K562 (cell line): ENCODE measurements around the gene FYTTD1. TPM values are rescaled to one million over a fixed set of nuclear protein-coding genes. Genes with fewer than 3 reads are reported as not detected.

Experiments
- ATAC-seq: fragments of 200-7000 bp; cut with Tn5 transposase; 3 replicates; pipeline ENCODE4 v1.9.1; 2020; ENCODE audit warnings: moderate library complexity
- BruUV-seq: library from RNA; stranded (reverse); fragments of 400-500 nt; replicated peaks from 2 replicates; lab custom pipeline; 2021; lab: Mats Ljungman, UMichigan
- CTCF ChIA-PET: fragments of 300-600 bp; formaldehyde crosslinking; extraction: SDS; loops from one replicate; lab custom pipeline; 2021; ENCODE audit warnings: low intra/inter-chr PET ratio; lab: Yijun Ruan, JAX
- POLR2A ChIA-PET: fragments of 300-600, 350-650 bp; sonication (Branson Sonifier 250); formaldehyde crosslinking; extraction: SDS; loops from one replicate; lab custom pipeline; 2021; ENCODE audit warnings: antibody characterized with exemption, inconsistent platforms; lab: Yijun Ruan, JAX
- DNase-seq, 4 experiments: peaks; one replicate each; pipeline versions ENCODE4 v3.0.0 to v3.0.0-alpha.2; 2011 to 2018; ENCODE audit warnings: low spot score in 3 of 4, mixed read lengths in 3 of 4; ENCODE audit errors: extremely low read depth in 1 of 4
- FAIRE-seq: peaks from 2 replicates; lab custom pipeline; 2011; peaks lifted over from hg19 to GRCh38; lab: Jason Lieb, UNC
- H2AFZ ChIP-seq: 2 replicates; pipeline ENCODE4 v1.6.0; 2011; ENCODE audit warnings: low read depth, low read length, control low read depth, inconsistent platforms
- H3K27ac ChIP-seq: fragments of 200-600 bp; 3 replicates; pipeline ENCODE4 v1.8.0; 2011; ENCODE audit warnings: low read depth, mild to moderate bottlenecking, control low read depth, inconsistent platforms, low read length, moderate library complexity, mixed read lengths; ENCODE audit errors: extremely low read depth
- H3K27me3 ChIP-seq, 2 experiments: fragments of 300-600 bp in 1 of 2; 2 replicates in 1 of 2; 3 replicates in 1 of 2; pipeline versions ENCODE4 v1.6.0 to v1.8.0; 2011; ENCODE audit warnings: inconsistent platforms in 2 of 2, low read length in 2 of 2, mild to moderate bottlenecking in 1 of 2, mixed read lengths in 1 of 2, moderate library complexity in 1 of 2; ENCODE audit not compliant: control insufficient read depth in 2 of 2, insufficient read depth in 2 of 2
- H3K36me3 ChIP-seq: fragments of 300-600 bp; 3 replicates; pipeline ENCODE4 v1.8.0; 2011; ENCODE audit warnings: mild to moderate bottlenecking, low read length, inconsistent platforms; ENCODE audit not compliant: control insufficient read depth, insufficient read depth
- H3K4me1 ChIP-seq, 2 experiments: fragments of 200-600 bp in 1 of 2; replicated peaks in 1 of 2; 2 replicates in 1 of 2; 3 replicates in 1 of 2; pipeline versions ENCODE4 v1.5.1 to v1.8.0; 2011; ENCODE audit warnings: inconsistent platforms in 2 of 2, low read length in 2 of 2, mild to moderate bottlenecking in 1 of 2, mixed read lengths in 1 of 2, moderate library complexity in 1 of 2; ENCODE audit not compliant: control insufficient read depth in 2 of 2, insufficient read depth in 2 of 2
- H3K4me2 ChIP-seq: 2 replicates; pipeline ENCODE4 v1.6.1; 2011; ENCODE audit warnings: low read length, control low read depth, inconsistent platforms, mixed read lengths; ENCODE audit not compliant: insufficient read depth
- H3K4me3 ChIP-seq: fragments of 200-600 bp; sonication (generic), shearing (Covaris generic); 2 replicates; pipeline ENCODE4 v1.5.1; 2016; ENCODE audit warnings: control low read depth, inconsistent platforms
- H3K79me2 ChIP-seq: fragments of 200-600 bp; 3 replicates; pipeline ENCODE4 v1.8.0; 2011; ENCODE audit warnings: low read length, inconsistent platforms; ENCODE audit not compliant: control insufficient read depth, insufficient read depth
- H3K9ac ChIP-seq, 2 experiments: 2 replicates each; pipeline versions ENCODE4 v1.6.0 to v1.6.1; 2011; ENCODE audit warnings: low read depth in 2 of 2, low read length in 2 of 2, control low read depth in 1 of 2, inconsistent platforms in 1 of 2, mild to moderate bottlenecking in 1 of 2, mixed read lengths in 1 of 2; ENCODE audit not compliant: insufficient read depth in 1 of 2
- H3K9me1 ChIP-seq: one replicate; pipeline ENCODE4 v1.6.0; 2011; ENCODE audit warnings: inconsistent platforms, mild to moderate bottlenecking, low read length, moderate library complexity; ENCODE audit not compliant: control insufficient read depth, insufficient read depth
- H3K9me3 ChIP-seq: replicated peaks from 2 replicates; pipeline ENCODE4 v1.5.1; 2011; ENCODE audit warnings: low read depth, low read length, inconsistent platforms; ENCODE audit not compliant: control insufficient read depth, insufficient read depth
- H4K20me1 ChIP-seq: replicated peaks from 2 replicates; pipeline ENCODE4 v1.6.1; 2011; ENCODE audit warnings: low read length, inconsistent platforms, mixed read lengths; ENCODE audit not compliant: control insufficient read depth, insufficient read depth
- MEIS2 ChIP-seq: fragments of 450-650 bp; IDR thresholded peaks from 2 replicates; pipeline ENCODE4 v1.6.1; 2014; ENCODE audit warnings: mild to moderate bottlenecking; ENCODE audit not compliant: partially characterized antibody
- MLLT1 ChIP-seq, 2 experiments: fragments of 450-650 bp; IDR thresholded peaks; 2 replicates each; pipeline ENCODE4 v1.6.1; 2016
- NR4A1 ChIP-seq, 2 experiments: fragments of 250-450 bp in 1 of 2; fragments of 450-650 bp in 1 of 2; sonication (Bioruptor Pico) in 1 of 2; IDR thresholded peaks; 2 replicates each; pipeline versions ENCODE4 v1.4.0 to v1.6.1; 2016 to 2020; ENCODE audit warnings: mild to moderate bottlenecking in 2 of 2, missing compliant biosample characterization in 1 of 2, missing genetic modification characterization in 1 of 2, moderate library complexity in 1 of 2
- PBX2 ChIP-seq, 2 experiments: IDR thresholded peaks in 1 of 2; conservative IDR thresholded peaks in 1 of 2; 2 replicates each; pipeline ENCODE4 v1.6.1; 2016; ENCODE audit warnings: low read depth in 2 of 2, mild to moderate bottlenecking in 1 of 2, missing compliant biosample characterization in 1 of 2, missing genetic modification characterization in 1 of 2, moderate library complexity in 1 of 2
- REST ChIP-seq, 2 experiments: fragments of 450-650 bp; formaldehyde crosslinking in 1 of 2; IDR thresholded peaks; 2 replicates each; pipeline versions ENCODE4 v1.4.0 to v1.6.1; 2014 to 2020; ENCODE audit warnings: mild to moderate bottlenecking in 2 of 2, borderline replicate concordance in 1 of 2, low read depth in 1 of 2
- THRAP3 ChIP-seq: fragments of 450-650 bp; IDR thresholded peaks from 2 replicates; pipeline ENCODE4 v1.6.1; 2016; ENCODE audit warnings: mild to moderate bottlenecking, inconsistent platforms, borderline replicate concordance
- XRCC5 ChIP-seq: fragments of 200-400 bp; formaldehyde crosslinking; IDR thresholded peaks from 2 replicates; pipeline ENCODE4 v1.6.1; 2017; ENCODE audit warnings: low read depth, mild to moderate bottlenecking, low read length
- ZNF551 ChIP-seq: fragments of 250-450 bp; sonication (Bioruptor Pico); IDR thresholded peaks from 2 replicates; pipeline ENCODE4 v1.5.0; 2021; ENCODE audit warnings: mild to moderate bottlenecking, moderate library complexity
- WGBS: fragments of 100-300 bp; shearing (Covaris generic); methylation state at CpG from one replicate; pipeline ENCODE4 v1.1.6; 2016; ENCODE audit warnings: low coverage, mixed read lengths; ENCODE audit not compliant: insufficient coverage; ENCODE audit errors: missing lambda C conversion rate; 5-methylcytosine and 5-hydroxymethylcytosine counted together
- in situ Hi-C: fragments of 300-500 bp; cut with MboI; formaldehyde crosslinking; loops from 4 replicates; pipeline ENCODE4 v1.15.0; 2018; ENCODE audit warnings: inconsistent platforms, mixed read lengths
- intact Hi-C: fragments of 100-400 bp; cut with micrococcal nuclease; formaldehyde crosslinking; loops from 2 replicates; pipeline ENCODE4 v1.14.2; 2022
- polyA plus RNA-seq, 8 experiments: library from polyadenylated mRNA; depleted of rRNA in 4 of 8; stranded (reverse) in 5 of 8; unstranded in 3 of 8; fragments of >200 nt; fragmentation: Nextera tagmentation in 2 of 8; fragmentation: Illumina TruSeq in 1 of 8; extraction: Ambion mirVana in 2 of 8; extraction: Trizol in 1 of 8; gene quantifications; 2 replicates each; pipeline versions ENCODE4 v1.2.1 to v1.2.3, GENCODE V29; 2011 to 2014; ENCODE audit warnings: inconsistent platforms in 1 of 8, missing spikeins in 1 of 8
- total RNA-seq, 7 experiments: library from RNA; depleted of rRNA in 6 of 7; stranded (reverse); fragments of >200 nt in 6 of 7; fragmentation: Illumina TruSeq in 2 of 7; extraction: Trizol in 2 of 7; gene quantifications; 2 replicates each; pipeline versions ENCODE4 v1.2.1 to v1.2.3, GENCODE V29; 2011 to 2021; ENCODE audit warnings: low replicate concordance in 1 of 7

FYTTD1 gene
- total and polyA plus RNA-seq, 9 of the 15 experiments (the other 6 are each of a cell fraction or from before 2014, with no cell fraction given) = 35.7 to 106 (median 76.3) TPM

- in situ Hi-C loops (no loop called here), intact Hi-C loops (no loop called here)
- CTCF ChIA-PET = interaction anchor here (0.6 kb wide), 1 partner anchor 80 kb away, joined by 3 read pairs; no protein-coding TSS in a partner anchor
- Histone ChIP-seq H3K36me3 (no peaks in the 10 kb centered on the region), H3K4me3 (no peak overlapping the region), H3K27ac (no peak overlapping the region), H3K4me2 (no peak overlapping the region; the same call in 1 of the 2 replicates), H3K79me2 (peaks cover 92% of the 10 kb centered on the region), H4K20me1 (peaks cover 18% of the 10 kb centered on the region; the same call in 1 of the 2 replicates), H3K9me1 (no peaks in the 10 kb centered on the region), H3K4me1 (peaks cover 7 to 20% of the 10 kb centered on the region in 2 experiments; a peak in 3 of 5 replicates), H3K9ac (no peak overlapping the region), H3K9me3 (no peaks in the 10 kb centered on the region), H2AFZ (no peak overlapping the region), H3K27me3 (no peaks in the 10 kb centered on the region)
- FAIRE-seq = peak; percentile 63
- peak in 2 of 4 experiments; percentile 41 to 51 for DNase-seq
- POLR2A ChIA-PET = interaction anchor here (0.7 kb wide), 1 partner anchor 10 kb away, joined by 3 read pairs; no protein-coding TSS in a partner anchor
- peak; percentile 81 for ATAC-seq
- WGBS = 39% methylated on average over 3 of the region's 3 CpGs
- BruUV-seq = no TSS peak
- peak; percentile 69 for TF ChIP-seq REST (IDR thresholded peaks at IDR 0.05; ENCODE audit: borderline replicate concordance)
- TF ChIP-seq REST (CRISPR knock-in tag; IDR thresholded peaks at IDR 0.05; ENCODE audit: low read depth) = no peak
- TF ChIP-seq MEIS2 = peak; percentile 92
- no peak for TF ChIP-seq ZNF551 (CRISPR knock-in tag)
- no peak for TF ChIP-seq THRAP3
- no peak for TF ChIP-seq NR4A1 (CRISPR knock-in tag; IDR thresholded peaks at IDR 0.05)
- TF ChIP-seq NR4A1 (tag; IDR thresholded peaks at IDR 0.05) = no peak
- TF ChIP-seq XRCC5 = no peak
- TF ChIP-seq MLLT1 (IDR thresholded peaks at IDR 0.05) = no peak
- TF ChIP-seq PBX2 (CRISPR knock-in tag; IDR thresholded peaks at IDR 0.05; ENCODE audit: low read depth) = no peak
- peak; percentile 76 for TF ChIP-seq PBX2 (tag; conservative IDR thresholded peaks at IDR 0.05; ENCODE audit: low read depth)
Measured at GRCh38 chr3:197798863-197799262, 49.2 kb downstream of the FYTTD1 start.
